Stimulated activated CD4-positive, alpha-beta T cell treated with anti-CD3 and anti-CD28 coated beads, Interleukin-1b, Interleukin-23, amount 100 ng/mL, for 4 hours (primary cell): ENCODE measurements around the gene DCDC2.
"Not testable (repeated sequence)": the region's sequence is repeated elsewhere in the genome, so short reads cannot be mapped to it uniquely, and the experiment has no call there.

ENCODE experiments used
- DNase-seq, 2 donors: peaks; one replicate each; pipeline ENCODE4 v3.0.0-alpha.2; 2020; ENCODE audit warnings: low read depth in 2 of 2

The DCDC2 gene

DNA sequence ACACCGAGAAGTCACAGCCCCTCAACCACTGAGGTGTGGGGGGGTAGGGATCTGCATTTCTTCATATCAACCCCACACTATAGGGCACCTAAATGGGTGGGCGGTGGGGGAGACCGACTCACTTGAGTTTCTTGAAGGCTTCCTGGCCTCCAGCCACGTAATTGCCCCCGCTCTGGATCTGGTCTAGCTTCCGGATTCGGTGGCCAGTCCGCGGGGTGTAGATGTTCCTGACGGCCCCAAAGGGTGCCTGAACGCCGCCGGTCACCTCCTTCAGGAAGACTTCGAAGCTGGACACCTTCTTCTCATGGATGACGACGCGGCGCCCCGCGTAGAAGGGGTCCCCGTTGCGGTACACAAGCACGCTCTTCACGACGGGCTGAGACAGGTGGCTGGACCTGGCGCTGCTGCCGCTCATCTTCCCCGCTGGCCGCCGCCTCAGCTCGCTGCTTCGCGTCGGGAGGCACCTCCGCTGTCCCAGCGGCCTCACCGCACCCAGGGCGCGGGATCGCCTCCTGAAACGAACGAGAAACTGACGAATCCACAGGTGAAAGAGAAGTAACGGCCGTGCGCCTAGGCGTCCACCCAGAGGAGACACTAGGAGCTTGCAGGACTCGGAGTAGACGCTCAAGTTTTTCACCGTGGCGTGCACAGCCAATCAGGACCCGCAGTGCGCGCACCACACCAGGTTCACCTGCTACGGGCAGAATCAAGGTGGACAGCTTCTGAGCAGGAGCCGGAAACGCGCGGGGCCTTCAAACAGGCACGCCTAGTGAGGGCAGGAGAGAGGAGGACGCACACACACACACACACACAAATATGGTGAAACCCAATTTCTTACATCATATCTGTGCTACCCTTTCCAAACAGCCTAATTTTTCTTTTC, at the start of gene DCDC2:
TSS of gene DCDC2 (minus strand) at position 724 of the 883 bp plus-strand sequence. CDS start at position 415, 309 bp downstream.
- peak; percentile 8 to 23 for DNase-seq

DNA sequence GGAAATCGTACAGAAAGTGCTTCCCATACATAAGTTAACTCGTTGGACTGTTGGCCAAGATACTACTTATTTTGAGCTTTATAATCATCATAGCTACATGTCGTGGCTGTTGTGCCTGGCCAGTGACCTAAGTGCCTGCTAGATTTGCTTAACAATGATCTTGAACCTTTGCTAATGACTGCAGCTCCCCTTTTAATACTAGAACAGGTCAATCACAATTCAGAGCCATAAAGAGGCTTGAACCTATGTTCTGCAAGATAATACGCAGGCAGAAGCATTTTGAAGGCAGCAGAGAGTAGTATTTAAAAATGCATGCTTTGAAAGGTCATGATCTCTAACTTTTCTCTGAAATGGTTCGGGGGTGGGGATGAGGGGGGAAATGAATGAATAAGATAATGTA, 47.4 kb upstream of the DCDC2 start:
- DNase-seq, result no peak

DNA sequence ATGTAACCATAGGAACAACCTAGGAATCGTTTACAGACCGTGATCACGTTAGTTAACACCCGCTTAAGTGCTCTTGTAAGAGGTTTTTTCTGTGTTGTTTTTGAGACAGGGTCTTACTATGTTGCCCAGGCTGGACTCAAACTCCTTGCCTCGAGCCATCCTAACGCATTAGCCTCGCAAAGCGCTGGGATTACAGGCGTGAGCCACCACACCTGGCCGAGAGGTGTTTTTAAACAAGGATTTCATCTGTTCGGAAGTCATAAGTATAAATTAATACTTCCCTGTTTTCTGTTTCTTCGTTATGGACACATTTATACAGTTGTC, 45.6 kb upstream of the DCDC2 start:
- no peak for DNase-seq

DNA sequence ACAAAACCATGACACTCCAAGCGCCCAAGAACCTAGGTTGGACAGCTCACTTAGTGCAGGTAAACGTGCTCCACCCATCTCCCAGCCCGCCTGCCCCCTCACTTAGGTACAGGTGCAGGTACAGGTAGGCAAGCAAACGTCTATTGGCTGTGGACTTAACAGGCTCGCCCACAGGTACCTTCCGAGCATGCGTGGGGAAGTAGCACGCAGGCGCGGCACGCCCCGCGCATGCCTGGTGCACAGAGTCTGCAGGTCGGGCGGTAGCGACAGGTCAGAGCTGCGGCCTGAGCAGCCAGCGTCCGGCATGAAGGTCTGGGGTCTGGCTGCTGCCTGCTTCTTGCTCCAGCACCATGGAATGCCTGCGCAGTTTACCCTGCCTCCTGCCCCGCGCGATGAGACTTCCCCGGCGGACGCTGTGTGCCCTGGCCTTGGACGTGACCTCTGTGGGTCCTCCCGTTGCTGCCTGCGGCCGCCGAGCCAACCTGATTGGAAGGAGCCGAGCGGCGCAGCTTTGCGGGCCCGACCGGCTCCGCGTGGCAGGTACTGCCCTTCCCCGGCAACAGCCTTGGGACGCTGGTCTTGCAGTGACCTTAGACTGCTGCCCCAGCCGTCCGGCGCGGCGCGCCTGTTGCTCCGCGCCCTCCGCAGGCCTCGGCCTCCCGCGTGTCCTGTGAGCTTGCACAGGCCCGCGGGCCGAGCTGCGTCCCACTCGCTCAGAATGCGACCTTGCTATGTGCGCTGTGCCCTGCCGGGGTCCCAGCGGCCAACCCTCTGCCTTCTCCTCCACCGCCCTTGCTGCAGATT, 45.0 kb upstream of the DCDC2 start, which contains the start of gene MRS2:
TSS of gene MRS2 (plus strand) at position 240 of the 804 bp plus-strand sequence. CDS start at position 351, 111 bp downstream.
- DNase-seq, result peak; percentile 68 to 70

DNA sequence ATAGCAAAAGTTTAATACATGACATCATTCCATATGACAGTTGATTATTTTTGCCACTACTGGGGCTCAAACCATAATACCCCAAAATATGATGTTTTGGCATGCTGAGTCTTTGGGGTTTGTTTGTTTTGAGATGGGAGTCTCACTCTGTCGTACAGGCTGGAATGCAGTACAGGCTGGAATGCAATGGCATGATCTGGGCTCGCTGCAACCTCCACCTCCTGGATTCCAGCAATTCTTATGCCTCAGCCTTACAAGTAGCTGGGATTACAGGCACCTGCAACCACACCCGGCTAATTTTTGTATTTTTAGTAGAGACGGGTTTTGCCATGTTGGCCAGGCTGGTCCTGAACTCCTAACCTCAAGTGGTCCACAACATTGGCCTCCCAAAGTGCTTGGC, 43.6 kb upstream of the DCDC2 start:
- DNase-seq, result no peak

DNA sequence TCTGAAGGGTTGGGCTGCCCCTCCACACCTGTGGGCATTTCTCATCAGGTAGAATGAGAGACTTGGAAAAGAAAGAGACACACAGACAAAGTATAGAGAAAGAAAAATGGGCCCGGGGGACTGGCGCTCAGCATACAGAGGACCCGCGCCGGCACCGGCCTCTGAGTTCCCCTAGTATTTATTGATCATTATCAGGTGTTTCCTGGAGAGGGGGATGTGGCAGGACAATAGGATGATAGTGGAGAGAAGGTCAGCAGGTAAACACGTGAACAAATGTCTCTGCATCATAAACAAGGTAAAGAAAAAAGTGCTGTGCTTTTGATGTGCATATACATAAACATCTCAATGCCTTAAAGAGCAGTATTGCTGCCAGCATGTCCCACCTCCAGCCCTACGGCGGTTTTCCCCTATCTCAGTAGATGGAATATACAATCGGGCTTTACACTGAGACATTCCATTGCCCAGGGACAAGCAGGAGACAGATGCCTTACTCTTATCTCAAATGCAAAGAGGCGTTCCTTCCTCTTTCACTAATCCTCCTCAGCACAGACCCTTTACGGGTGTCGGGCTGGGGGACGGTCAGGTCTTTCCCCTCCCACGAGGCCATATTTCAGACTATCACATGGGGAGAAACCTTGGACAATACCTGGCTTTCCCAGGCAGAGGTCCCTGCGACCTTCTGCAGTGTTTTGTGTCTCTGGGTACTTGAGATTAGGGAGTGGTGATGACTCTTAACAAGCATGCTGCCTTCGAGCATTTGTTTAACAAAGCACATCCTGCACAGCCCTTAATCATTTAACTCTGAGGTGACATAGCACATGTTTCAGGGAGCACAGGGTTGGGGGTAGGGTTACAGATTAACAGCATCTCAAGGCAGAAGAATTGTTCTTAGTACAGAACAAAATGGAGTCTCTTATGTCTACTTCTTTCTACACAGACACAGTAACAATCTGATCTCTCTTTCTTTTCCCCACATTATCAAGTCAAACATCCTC, 42.5 kb upstream of the DCDC2 start:
- DNase-seq, result not testable (repeated sequence)

DNA sequence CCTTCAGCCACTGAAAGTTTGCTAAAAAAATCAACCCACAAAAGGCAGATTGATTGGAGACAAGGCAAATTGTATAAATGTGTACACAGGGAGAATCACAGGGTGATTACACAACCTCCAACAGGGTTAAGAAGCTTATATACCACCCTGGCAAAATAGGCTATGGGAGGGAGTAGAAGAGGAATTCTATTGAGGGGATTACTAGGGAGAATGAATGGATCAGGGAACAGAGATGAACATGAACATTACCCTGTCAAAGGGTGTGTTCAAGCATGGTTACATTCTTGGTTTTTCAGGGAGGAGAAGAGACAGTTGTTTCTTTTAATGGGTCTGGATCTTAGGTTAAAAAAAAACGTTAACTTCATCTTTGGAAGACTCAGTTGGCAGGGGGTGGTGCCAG, 39.8 kb upstream of the DCDC2 start:
- DNase-seq, result no peak

DNA sequence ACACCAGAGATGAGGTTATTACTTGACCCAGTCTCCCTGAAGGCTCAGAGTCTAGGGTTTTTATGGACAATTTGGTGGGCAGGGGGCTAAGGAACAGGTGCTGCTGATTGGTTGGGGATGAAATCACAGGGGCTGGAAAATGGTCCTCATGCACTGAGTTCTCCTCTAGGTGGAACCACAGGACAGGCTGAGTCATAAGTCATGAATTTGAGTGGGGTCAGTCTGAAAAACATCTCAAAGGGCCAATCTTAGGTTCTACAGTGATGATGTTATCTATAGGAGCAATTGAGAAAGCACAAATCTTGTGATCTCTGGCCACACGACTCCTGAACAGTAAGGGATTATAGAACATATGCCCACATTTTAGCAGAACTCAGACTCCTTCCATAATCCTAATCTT, 39.0 kb upstream of the DCDC2 start:
- DNase-seq, result no peak

DNA sequence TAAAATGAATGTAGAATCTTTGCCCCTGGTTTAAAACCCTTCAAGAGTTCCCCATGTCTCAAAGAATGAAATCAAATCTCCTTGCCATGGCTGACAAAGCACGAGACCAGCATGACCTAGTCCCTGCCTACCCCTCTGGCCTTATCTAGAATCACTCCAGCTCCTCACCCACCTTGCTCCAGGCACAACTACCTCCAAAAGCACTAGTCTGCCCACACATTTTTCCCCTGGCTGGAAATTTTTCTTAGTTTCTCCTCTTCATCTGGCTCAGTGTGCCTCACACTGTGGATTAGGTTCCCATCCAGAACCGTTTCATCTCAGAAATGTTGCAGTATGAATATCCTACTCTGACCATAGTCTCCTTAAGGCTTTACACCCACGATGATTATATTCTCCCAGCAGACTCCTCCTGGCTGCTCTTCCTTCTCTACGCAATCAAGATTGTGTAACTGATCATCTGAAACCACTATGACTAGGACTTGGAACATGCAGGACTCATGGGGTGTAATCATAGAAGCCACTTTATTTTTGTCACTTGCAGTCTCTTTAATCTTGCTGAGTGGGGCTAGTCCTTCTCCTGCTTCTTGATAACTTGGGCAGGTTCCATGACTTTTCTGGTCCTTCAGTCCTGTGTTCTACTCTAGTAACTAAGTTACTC, 37.0 kb upstream of the DCDC2 start:
- DNase-seq, result no peak

DNA sequence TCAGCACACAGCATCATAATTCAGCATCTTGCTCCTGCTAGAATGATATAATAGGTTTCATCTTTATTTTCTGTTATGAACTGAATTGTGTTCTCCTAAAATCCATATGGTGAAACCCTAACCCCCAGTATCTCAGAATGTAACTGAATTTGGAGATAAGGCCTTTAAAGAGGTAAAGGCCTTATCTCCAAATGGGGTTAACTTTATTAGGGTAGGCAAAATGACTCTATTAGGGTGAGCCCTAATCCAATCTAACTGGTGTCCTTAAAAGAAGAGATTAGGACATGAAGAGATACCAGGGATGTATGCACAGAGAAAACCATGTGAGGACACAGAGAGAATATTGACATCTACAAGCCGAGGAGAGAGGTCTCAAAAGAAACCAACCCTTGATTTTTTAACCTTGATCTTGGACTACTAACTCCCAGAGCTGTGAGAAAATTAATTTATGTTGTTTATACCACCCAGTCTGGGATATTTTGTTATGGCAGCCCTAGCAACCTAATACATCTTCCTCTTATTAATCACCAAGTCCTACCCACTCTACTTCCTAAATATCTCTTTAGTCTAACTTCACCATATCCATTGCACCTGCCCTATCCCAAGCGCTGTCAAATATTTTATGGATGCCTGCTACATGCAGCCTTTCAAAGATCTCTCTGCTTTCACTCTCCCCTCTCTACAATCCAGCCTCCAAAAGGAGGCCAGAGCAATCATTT, 36.4 kb upstream of the DCDC2 start:
- no peak for DNase-seq

DNA sequence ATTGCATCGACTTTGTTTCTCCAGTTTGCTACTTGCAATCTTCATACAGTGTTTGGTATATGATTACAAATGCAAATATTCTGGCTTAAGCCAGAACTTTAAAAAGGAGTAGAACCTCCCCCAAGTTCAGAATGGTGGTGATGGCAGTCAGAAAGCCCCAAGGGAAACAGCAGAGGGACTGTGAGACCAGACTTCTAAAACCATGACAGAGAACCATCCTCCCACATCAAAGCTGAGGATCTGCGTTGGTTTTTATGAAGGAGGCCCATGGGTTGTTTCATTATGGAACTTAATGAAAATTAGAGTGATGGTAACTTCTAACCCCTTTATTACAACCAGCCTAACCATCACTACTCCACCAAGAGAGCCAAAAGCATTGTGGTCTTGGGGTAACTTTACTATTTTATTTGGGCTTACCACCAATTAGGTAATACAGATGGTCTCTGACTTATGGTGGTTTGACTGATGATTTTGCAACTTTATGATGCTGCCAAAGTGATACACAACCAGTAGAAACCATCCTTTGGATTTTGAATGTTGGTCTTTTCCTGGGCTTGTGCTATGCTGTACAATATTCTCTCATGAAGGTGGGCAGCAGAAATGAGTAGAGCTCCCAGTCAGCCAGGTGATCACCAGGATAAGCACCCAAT, 34.0 kb upstream of the DCDC2 start:
- DNase-seq, result no peak

DNA sequence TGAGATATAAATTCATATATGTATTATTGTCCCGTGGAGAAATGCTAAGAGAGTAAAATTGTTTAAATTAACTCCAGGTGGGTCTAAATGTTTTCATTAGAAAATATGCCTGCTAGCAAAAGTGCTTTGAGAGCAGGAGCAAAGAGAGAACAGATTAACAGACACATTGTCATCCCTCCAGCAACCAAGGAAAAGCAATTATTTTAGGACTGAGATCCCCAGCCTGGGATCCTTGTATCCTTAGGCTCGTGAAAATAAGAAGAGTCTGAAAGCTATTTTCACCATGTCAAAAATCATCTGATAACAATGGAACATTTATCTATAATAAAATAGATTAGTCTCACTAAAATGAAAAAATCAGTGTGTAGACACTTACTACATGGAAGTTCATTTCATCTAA, 33.3 kb upstream of the DCDC2 start:
- DNase-seq, result no peak

DNA sequence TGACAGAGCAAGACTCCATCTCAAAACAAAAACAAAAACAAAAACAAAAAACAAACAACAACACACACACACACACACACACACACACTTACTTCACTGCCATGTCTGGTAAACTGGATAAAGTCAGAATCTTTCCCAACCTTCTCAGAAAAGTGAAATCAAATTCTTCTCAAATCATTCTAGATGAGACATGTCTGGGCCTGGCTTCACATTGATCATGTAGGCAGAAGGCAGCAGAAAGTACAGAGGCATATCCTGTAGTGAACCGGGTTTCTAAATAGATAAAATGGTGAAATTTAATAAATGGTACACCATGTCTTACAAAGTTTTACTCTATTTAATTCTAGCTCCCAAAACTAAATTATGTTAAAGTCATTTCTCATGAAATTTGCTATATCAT, 30.0 kb upstream of the DCDC2 start:
- no peak for DNase-seq

DNA sequence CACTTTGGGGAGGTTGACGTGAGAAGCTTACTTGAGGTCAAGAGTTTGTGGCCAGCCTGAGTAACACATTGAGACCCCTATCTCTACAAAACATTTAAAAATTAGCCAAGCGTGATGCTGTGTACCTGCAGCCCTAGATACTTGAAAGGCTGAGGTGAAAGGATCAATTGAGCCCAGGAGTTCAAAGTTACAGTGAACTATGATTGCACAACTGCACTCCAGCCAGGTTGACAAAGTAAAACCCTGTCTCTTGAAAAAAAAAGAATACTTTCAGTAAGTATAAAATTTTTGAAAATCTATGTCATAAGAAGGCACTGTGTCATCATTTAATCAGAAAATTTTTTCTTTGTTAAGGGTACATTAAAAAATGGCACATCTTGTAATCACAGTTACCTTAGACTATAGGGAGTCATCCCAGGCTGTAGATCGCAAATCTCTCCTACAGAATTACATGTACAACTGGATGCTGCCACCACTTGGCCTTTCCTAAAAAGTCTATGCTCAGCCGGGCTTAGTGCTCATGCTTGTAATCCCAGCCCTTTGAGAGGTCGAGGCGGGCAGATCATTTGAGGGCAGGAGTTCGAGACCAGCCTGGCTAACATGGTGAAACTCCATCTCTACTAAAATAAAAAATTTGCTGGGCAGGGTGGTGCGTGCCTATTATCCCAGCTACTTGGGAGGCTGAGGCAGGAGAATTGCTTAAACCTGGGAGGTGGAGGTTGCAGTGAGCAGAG, 27.8 kb upstream of the DCDC2 start:
- no peak for DNase-seq

DNA sequence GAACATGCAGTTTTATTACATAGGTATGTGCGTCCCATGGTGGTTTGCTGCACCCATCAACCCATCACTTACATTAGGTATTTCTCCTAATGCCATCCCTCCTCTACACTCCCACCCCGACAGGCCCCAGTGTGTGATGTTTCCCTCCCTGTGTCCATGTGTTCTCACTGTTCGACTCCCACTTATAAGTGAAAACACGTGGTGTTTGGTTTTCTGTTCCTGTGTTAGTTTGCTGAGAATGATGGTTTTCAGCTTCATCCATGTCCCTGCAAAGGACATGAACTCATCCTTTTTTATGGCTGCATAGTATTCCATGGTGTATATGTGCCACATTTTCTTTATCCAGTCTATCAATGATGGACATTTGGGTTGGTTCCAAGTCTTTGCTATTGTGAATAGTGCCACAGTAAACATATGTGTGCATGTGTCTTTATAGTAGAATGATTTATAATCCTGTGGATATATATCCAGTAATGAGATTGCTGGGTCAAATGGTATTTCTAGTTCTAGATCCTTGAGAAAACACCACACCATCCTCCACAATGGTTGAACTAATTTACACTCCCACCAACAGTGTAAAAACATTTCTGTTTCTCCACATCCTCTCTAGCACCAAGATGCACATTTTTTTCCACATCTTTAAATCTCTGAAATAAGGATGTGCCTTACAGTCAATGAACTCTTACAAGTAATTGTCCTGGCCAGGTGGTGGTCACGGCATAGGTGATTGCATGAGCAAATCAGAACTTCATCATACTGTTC, 26.7 kb upstream of the DCDC2 start:
- DNase-seq, result not testable (repeated sequence)

DNA sequence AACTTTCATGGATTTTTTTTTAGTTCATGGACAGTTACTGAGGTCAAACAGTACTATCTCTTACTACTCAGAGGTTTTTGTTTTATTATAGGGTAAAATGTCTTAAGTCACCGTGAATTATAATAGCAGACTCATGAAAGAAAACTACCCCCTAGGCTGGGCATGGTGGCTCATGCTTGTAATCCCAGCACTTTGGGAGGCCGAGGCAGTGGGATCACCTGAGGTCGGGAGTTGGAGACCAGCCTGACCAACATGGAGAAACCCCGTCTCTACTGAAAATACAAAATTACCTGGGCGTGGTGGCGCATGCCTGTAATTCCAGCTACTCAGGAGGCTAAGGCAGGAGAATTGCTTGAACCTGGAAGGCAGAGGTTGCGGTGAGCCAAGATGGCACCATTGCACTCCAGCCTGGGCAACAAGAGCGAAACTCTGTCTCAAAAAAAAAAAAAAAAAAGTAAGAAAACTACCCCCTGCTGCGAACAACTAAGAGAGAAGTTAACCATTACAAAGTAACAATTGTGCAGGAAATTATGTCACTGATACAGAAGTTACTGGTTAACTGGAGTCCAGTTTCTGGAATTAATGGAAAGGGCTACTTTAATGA, 25.1 kb upstream of the DCDC2 start:
- not testable (repeated sequence) for DNase-seq

DNA sequence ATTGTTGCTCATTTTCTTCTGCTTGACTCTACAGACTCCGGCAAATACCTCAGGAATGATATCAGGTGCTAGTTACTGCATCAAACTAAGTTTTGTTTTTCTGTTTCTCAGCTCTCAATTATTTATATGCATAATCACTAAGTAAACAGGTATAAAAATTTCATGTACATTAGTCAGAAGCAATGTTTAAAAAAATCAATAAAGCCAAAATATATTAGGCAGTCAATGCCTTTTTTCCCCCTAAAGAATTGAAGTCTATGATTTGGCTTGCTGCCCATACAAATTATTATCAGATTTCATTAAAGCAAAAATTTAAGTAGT, 24.3 kb upstream of the DCDC2 start:
- DNase-seq, result no peak
